Renal pelvis (tissue), 12 donors: Measurements from ENCODE around the gene C17orf113. TPM values are rescaled to one million over a fixed set of nuclear protein-coding genes. Genes with fewer than 3 reads are reported as not detected.

Experiments used
- DNase-seq: peaks from one replicate; pipeline ENCODE4 v3.0.0-alpha.2; 2013
- long read RNA-seq, 16 experiments: transcript quantifications; one replicate each; lab custom pipeline, GENCODE V29; 2026
- polyA plus RNA-seq, 3 donors: library from polyadenylated mRNA; unstranded; fragments of 120-200 nt; gene quantifications; one replicate each; pipeline ENCODE4 v1.2.1, GENCODE V29; 2013; ENCODE audit not compliant: insufficient read length in 3 of 3

C17orf113 gene
- 1 to 10 TPM; 3.8 to 6.2 (median 5.5) TPM for polyA plus RNA-seq
- long read RNA-seq, donor 1: 0 reads
- long read RNA-seq, donor 2, partial matches to known transcripts: 0 of 1 reads
- long read RNA-seq, donor 2, other reads (novel, unspliced or antisense): 0 of 1 reads
- long read RNA-seq, donor 3: 0 reads
- long read RNA-seq, donor 4: 0 reads
- long read RNA-seq, donor 5, partial matches to known transcripts: 0 of 1 reads
- long read RNA-seq, donor 5, other reads (novel, unspliced or antisense): 0 of 1 reads
- long read RNA-seq, donor 6, partial matches to known transcripts: 0 of 1 reads
- long read RNA-seq, donor 6, other reads (novel, unspliced or antisense): 0 of 1 reads
- long read RNA-seq, donor 7: 0 reads
- long read RNA-seq, donor 8: 0 reads
- long read RNA-seq, donor 9: 0 reads
- long read RNA-seq, donor 10, partial matches to known transcripts: 0 of 1 reads
- long read RNA-seq, donor 10, other reads (novel, unspliced or antisense): 0 of 1 reads
- long read RNA-seq, donor 11: 0 reads
- long read RNA-seq, donor 12, partial matches to known transcripts: 0 of 2 reads
- long read RNA-seq, donor 12, other reads (novel, unspliced or antisense): 0 of 2 reads
- long read RNA-seq, donor 13: 0 reads
- long read RNA-seq, donor 14: 0 reads
- long read RNA-seq, donor 15: 0 reads
- long read RNA-seq, donor 16: 0 reads

GRCh38 chr17:42050393-42051012 is at the start of gene C17orf113:
Gene C17orf113 (minus strand): TSS chr17:42050601. CDS start chr17:42043376, 7,225 bp downstream.
- DNase-seq: no peak

GRCh38 chr17:42098730-42099399 is 48.5 kb upstream of the C17orf113 start:
- no peak for DNase-seq

- DNase-seq: no peak
These were observed 47.6 kb upstream of the C17orf113 start, which contains the start of gene ZNF385C for GRCh38 chr17:42097691-42098631. Gene ZNF385C (minus strand): TSS chr17:42098473. CDS start chr17:42063056, 35,417 bp downstream.

- no peak for DNase-seq
These were observed 46.1 kb upstream of the C17orf113 start for GRCh38 chr17:42096360-42097111.

- no peak for DNase-seq
These were observed 44.1 kb upstream of the C17orf113 start for GRCh38 chr17:42094375-42095069.

- DNase-seq: no peak
These were observed 42.5 kb upstream of the C17orf113 start for GRCh38 chr17:42092939-42093338.

GRCh38 chr17:42090964-42091790 is 40.8 kb upstream of the C17orf113 start:
- DNase-seq: no peak

GRCh38 chr17:42088736-42089135 is 38.3 kb upstream of the C17orf113 start:
- DNase-seq: no peak

GRCh38 chr17:42087736-42088705 is 37.6 kb upstream of the C17orf113 start:
- DNase-seq: no peak

GRCh38 chr17:42087042-42087701 is 36.8 kb upstream of the C17orf113 start:
- DNase-seq: no peak

- no peak for DNase-seq
These were observed 31.2 kb upstream of the C17orf113 start for GRCh38 chr17:42081516-42082129.

GRCh38 chr17:42079541-42079940 is 29.1 kb upstream of the C17orf113 start:
- no peak for DNase-seq

- DNase-seq: no peak
These were observed 28.1 kb upstream of the C17orf113 start for GRCh38 chr17:42078396-42079043.

- DNase-seq: no peak
These were observed 27.4 kb upstream of the C17orf113 start for GRCh38 chr17:42077755-42078154.

- no peak for DNase-seq
These were observed 26.6 kb upstream of the C17orf113 start for GRCh38 chr17:42076797-42077559.
